ENCODE measurements around the gene NUP205.

NUP205 gene

DNA sequence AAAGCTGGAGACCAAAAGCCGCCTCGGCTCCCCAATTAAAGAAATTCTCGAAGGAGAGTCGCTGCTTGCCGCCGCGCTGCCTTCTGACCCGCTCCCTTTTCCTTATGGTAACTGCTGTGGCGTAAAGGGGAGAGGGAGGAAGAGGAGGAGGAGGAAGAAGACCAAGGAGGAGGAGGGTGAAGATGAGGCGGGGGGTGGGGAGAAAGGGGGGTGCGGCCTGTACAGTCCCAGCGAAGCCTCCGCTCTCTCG is 48.2 kb upstream of the NUP205 start:
- peaks cover 50% of the 10 kb centered on the region for H3K79me2 ChIP-seq (ENCODE audit: insufficient read depth, low read length)
- no peaks in the 10 kb centered on the region for H4K20me1 ChIP-seq (ENCODE audit: insufficient read depth, low read length)
- H3K4me3 ChIP-seq (ENCODE audit: low read depth, low read length, poor library complexity, severe bottlenecking), result peak overlapping the region; percentile 79
- peak overlapping the region; percentile 78 for H3K4me2 ChIP-seq (ENCODE audit: low read length)
- no peaks in the 10 kb centered on the region for H3K36me3 ChIP-seq (ENCODE audit: insufficient read depth, low read length)
- H3K27me3 ChIP-seq (ENCODE audit: insufficient read depth, low read length), result no peaks in the 10 kb centered on the region
- peak overlapping the region; percentile 82 for H3K9ac ChIP-seq (ENCODE audit: low read length)
- peak overlapping the region; percentile 78 for H3K27ac ChIP-seq (ENCODE audit: low read depth, low read length, poor library complexity, severe bottlenecking)
- no peak overlapping the region for H2AFZ ChIP-seq (ENCODE audit: low read length)
- H3K9me3 ChIP-seq (ENCODE audit: low read length), result no peaks in the 10 kb centered on the region
- TF ChIP-seq, protein P1, sequence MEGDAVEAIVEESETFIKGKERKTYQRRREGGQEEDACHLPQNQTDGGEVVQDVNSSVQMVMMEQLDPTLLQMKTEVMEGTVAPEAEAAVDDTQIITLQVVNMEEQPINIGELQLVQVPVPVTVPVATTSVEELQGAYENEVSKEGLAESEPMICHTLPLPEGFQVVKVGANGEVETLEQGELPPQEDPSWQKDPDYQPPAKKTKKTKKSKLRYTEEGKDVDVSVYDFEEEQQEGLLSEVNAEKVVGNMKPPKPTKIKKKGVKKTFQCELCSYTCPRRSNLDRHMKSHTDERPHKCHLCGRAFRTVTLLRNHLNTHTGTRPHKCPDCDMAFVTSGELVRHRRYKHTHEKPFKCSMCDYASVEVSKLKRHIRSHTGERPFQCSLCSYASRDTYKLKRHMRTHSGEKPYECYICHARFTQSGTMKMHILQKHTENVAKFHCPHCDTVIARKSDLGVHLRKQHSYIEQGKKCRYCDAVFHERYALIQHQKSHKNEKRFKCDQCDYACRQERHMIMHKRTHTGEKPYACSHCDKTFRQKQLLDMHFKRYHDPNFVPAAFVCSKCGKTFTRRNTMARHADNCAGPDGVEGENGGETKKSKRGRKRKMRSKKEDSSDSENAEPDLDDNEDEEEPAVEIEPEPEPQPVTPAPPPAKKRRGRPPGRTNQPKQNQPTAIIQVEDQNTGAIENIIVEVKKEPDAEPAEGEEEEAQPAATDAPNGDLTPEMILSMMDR (IDR thresholded peaks at IDR 0.05; ENCODE audit: low read length), result no peak
- TF ChIP-seq EZH2 (IDR thresholded peaks at IDR 0.05; ENCODE audit: borderline replicate concordance, low read length), result no peak
- 0 out of 2 replicates have a peak, but pooled peaks cover 3% of the 10 kb centered on the region for H3F3A ChIP-seq (ENCODE audit: insufficient read depth, low read length)
- no peaks in the 10 kb centered on the region for H3K9me2 ChIP-seq (ENCODE audit: low read depth, low read length)
- peaks cover 42% of the 10 kb centered on the region for H3K4me1 ChIP-seq (ENCODE audit: insufficient read depth, low read length, severe bottlenecking)

DNA sequence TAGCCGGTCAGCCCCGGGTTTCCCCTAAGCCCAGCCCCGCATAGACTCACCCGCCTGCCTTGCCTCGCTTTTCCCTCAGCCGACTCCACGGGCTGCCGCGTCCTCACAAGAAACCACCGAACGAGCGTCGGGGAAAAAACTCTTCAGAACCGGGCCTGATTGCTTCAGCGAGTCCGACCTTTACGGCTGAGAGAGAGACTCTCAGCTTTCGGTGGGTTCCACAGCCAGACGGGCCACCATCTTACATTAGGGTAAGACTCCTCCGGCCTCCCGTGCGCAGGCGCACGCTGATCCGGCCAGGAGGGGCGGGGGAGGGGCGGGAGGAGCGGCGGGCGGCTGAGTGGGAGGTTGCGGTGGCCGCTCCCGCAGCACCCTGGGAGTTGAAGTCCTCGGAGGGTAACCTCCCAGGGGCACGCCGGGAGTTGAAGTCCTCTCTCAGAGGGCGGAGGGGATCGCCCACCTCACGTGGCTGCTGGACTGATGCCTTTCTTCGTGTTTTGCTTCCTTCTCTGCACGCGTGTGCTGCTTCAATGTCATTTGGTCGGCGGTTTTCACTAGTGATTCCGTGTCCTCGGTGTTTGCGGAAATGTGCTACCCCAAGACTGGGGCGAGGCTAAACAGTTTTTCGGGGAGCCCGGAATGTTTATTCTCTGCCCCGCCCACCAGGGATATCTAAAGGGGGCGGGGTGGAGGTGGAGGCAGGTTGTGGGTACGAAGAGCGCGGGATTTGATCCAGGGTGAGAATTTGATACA is 47.7 kb upstream of the NUP205 start, which contains the start of gene CNOT4:
Gene CNOT4 (minus strand): TSS at position 264 of the 753 bp plus-strand sequence. CDS start 71,771 bp downstream, outside the sequence.
- Histone ChIP-seq H3F3A (ENCODE audit: insufficient read depth, low read length) (0 out of 2 replicates have a peak, but pooled peaks cover 3% of the 10 kb centered on the region), H3K27ac (ENCODE audit: low read depth, low read length, poor library complexity, severe bottlenecking) (peak within 1 kb of the TSS; percentile 78), H3K4me1 (ENCODE audit: insufficient read depth, low read length, severe bottlenecking) (peaks cover 42% of the 10 kb centered on the region), H4K20me1 (ENCODE audit: insufficient read depth, low read length) (no peaks in the 10 kb centered on the region), H3K79me2 (ENCODE audit: insufficient read depth, low read length) (peaks cover 46% of the 10 kb centered on the region), H3K9me2 (ENCODE audit: low read depth, low read length) (no peaks in the 10 kb centered on the region), H3K4me2 (ENCODE audit: low read length) (peak within 1 kb of the TSS; percentile 96), H2AFZ (ENCODE audit: low read length) (peak within 1 kb of the TSS; percentile 62), H3K4me3 (ENCODE audit: low read depth, low read length, poor library complexity, severe bottlenecking) (peak within 1 kb of the TSS; percentile 79), H3K36me3 (ENCODE audit: insufficient read depth, low read length) (no peaks in the 10 kb centered on the region), H3K9me3 (ENCODE audit: low read length) (no peaks in the 10 kb centered on the region), H3K27me3 (ENCODE audit: insufficient read depth, low read length) (no peaks in the 10 kb centered on the region), H3K9ac (ENCODE audit: low read length) (peak within 1 kb of the TSS; percentile 82)
- no peak for TF ChIP-seq EZH2 (IDR thresholded peaks at IDR 0.05; ENCODE audit: borderline replicate concordance, low read length)
- TF ChIP-seq, protein P1 (IDR thresholded peaks at IDR 0.05; ENCODE audit: low read length), result no peak

DNA sequence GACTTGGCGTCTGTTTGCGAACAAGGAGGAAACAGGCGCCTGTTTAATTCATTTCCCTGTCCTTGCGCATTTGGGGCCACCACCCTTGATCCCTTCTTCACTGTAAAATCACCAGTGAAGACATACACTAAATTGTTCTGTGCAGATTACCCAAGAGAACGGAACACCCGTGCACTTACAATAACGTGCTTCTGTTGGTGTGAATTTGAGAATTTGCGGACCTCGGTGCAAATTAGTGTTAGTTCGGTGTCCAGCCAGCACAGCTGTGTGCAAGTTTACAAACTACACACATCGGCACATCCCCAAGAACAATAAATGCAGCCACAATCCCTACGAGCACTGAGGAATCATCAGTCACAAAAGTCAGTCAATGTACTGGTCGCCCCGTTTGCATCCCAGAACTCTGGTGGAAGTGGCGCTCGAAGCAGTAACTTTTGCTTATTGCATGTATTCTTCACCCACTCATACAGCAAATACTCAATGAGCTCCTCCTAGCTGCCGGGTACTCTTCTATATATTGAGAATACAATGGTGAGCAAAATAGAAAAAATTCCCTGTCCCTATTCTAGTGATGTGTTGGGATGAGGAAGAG is 47.0 kb upstream of the NUP205 start:
- H3K27me3 ChIP-seq (ENCODE audit: insufficient read depth, low read length), result no peaks in the 10 kb centered on the region
- H3K4me2 ChIP-seq (ENCODE audit: low read length), result peak overlapping the region; percentile 96
- peak overlapping the region; percentile 32 for H3K27ac ChIP-seq (ENCODE audit: low read depth, low read length, poor library complexity, severe bottlenecking)

More for the DNA sequence above, 47.0 kb upstream of the NUP205 start:
- Histone ChIP-seq H3K9me3 (ENCODE audit: low read length) (no peaks in the 10 kb centered on the region), H4K20me1 (ENCODE audit: insufficient read depth, low read length) (no peaks in the 10 kb centered on the region), H3K4me1 (ENCODE audit: insufficient read depth, low read length, severe bottlenecking) (peaks cover 41% of the 10 kb centered on the region), H3F3A (ENCODE audit: insufficient read depth, low read length) (0 out of 2 replicates have a peak, but pooled peaks cover 3% of the 10 kb centered on the region), H3K9me2 (ENCODE audit: low read depth, low read length) (no peaks in the 10 kb centered on the region), H3K36me3 (ENCODE audit: insufficient read depth, low read length) (no peaks in the 10 kb centered on the region), H3K79me2 (ENCODE audit: insufficient read depth, low read length) (peaks cover 39% of the 10 kb centered on the region), H2AFZ (ENCODE audit: low read length) (peak overlapping the region; percentile 62), H3K9ac (ENCODE audit: low read length) (peak overlapping the region; percentile 66), H3K4me3 (ENCODE audit: low read depth, low read length, poor library complexity, severe bottlenecking) (peak overlapping the region; percentile 79)
- TF ChIP-seq EZH2 (IDR thresholded peaks at IDR 0.05; ENCODE audit: borderline replicate concordance, low read length), result no peak
- TF ChIP-seq, protein P1 (IDR thresholded peaks at IDR 0.05; ENCODE audit: low read length), result peak; percentile 40

All from OCI-LY1 (cell line).